Measurements from ENCODE around the gene LRRC41.

- TF ChIP-seq CTCF (IDR thresholded peaks at IDR 0.05): no peak
- no peak for TF ChIP-seq EZH2phosphoT487 (IDR thresholded peaks at IDR 0.05)
- TF ChIP-seq EZH2 (IDR thresholded peaks at IDR 0.05): no peak
These were observed 66.5 kb downstream of the LRRC41 start for GRCh38 chr1:46236882-46237281.
